ENCODE measurements around the gene F13A1.

Gene F13A1

DNA sequence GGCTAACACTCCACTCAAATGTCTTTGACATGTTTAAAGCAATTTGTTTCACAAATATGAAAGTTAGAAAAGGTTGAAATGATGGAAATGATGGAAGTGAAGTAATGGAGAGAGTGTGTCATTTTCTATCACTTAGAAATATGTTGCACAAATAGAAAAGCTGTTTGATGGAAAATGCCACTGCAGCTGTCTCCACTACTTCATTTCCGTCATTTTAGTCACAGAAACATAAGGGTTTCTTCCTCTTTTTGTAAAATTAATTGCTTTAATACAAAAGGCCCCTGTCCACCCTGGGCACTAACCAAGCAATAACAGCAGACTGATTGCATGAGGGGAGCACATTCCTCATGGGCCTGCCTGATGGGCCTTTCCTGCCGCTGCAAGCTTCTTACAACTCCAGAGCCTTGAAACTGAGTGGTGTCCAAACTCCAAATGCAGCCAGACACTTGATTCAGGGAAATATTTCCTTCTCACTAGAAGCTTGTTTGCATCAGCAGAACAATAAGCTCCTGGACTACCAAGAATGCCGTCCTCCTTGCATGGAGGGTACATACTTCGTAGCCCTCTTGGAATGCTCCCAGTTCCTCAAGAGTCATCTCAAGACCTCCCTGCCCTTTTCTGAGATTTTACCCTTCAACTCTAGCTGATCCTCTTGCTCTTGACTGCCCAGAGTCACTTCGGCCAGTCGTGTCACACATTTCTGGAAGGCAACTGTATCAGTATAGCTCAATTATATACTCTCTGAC, 36.1 kb downstream of the F13A1 start:
- TF ChIP-seq CTCF (IDR thresholded peaks at IDR 0.05; ENCODE audit: extremely low read depth, insufficient read depth, missing control alignments) = no peak
- in situ Hi-C loops (cut with MboI; ENCODE audit: low pct_unique_long_range_greater_than_20kb, low sequenced_read_pairs, unreplicated experiment) = no loop called here
- DNase-seq (ENCODE audit: low spot score) = no peak

- no peak for TF ChIP-seq CTCF (IDR thresholded peaks at IDR 0.05; ENCODE audit: extremely low read depth, insufficient read depth, missing control alignments)
- no peak for DNase-seq (ENCODE audit: low spot score)
- in situ Hi-C loops (cut with MboI; ENCODE audit: low pct_unique_long_range_greater_than_20kb, low sequenced_read_pairs, unreplicated experiment) = no loop called here
These were observed 36.7 kb downstream of the F13A1 start for GRCh38 chr6:6283746-6284145.

- no peak for TF ChIP-seq CTCF (IDR thresholded peaks at IDR 0.05; ENCODE audit: extremely low read depth, insufficient read depth, missing control alignments)
- no peak for DNase-seq (ENCODE audit: low spot score)
- in situ Hi-C loops (cut with MboI; ENCODE audit: low pct_unique_long_range_greater_than_20kb, low sequenced_read_pairs, unreplicated experiment) = no loop called here
These were observed 37.7 kb downstream of the F13A1 start for GRCh38 chr6:6282716-6283115.

DNA sequence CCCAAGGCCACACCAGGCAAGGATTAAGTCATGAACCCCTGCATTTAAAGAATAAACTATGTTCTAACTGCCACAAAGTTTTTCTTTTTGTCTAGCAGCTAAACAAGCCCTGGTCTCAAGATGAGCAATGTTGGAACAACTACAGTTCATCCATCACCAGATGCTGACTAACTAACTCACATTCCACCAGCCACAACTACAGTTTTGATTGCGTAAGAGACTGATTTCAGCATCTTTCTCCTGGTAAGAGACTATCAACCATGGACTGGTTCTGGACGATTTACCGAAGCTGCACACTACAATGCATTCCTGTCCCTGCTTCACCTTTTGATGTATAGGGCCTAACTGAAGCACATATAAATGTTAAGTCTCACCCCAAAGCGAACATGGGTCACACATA, 43.0 kb downstream of the F13A1 start:
- in situ Hi-C loops (cut with MboI; ENCODE audit: low pct_unique_long_range_greater_than_20kb, low sequenced_read_pairs, unreplicated experiment) = no loop called here
- no peak for TF ChIP-seq CTCF (IDR thresholded peaks at IDR 0.05; ENCODE audit: extremely low read depth, insufficient read depth, missing control alignments)
- DNase-seq (ENCODE audit: low spot score) = no peak

DNA sequence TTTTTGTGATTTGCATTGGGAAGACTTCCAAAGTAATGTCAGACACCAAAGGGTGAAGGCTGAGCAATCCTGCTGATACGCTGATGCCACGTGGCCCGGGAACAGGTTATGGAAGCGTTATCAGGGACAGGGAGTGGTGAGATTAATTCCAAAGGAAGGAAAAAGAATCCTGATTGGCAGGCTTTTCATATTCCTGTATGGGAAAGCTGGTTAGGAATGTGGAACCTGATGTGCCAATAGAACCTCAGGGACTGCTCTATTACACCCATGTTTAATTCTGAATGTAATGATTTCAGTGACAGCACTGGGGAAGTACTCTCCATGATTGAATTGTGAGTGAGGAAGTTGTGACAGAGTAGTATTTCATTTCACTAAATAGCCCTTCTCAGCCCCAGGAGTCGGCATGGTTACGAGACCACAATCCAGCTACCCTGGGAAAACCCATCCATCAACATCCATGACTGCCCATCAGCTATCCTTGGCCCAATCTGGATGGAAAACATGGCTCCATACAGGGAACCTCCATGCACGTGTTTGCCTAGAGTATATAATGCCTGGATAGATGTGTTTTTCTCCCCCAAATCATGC, 49.4 kb downstream of the F13A1 start:
- TF ChIP-seq CTCF (IDR thresholded peaks at IDR 0.05; ENCODE audit: extremely low read depth, insufficient read depth, missing control alignments) = no peak

DNA sequence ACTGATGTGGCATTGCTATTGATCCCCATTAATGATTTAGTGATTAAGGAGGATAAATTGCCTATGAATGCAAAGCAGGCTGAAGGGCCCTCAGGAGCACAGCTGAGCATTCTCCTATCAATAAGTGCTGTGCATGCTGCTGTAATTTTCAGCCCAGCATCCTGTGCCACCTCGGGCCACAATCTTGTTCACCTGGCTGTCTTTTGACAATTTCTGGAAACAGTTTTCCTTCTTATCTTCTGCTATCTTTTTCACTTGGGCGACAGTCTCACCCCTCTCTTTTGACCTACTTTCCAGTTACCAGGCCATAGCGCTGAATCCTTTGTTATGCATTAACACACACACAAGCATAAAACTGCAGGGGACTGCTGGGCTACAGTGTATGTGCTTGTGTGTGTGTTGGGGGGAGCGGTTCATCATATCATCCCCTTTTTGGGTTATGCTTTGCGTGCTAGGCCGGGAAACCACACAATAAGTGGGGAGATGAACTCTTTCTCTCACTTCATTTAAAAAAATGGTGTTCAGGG, 60.2 kb downstream of the F13A1 start:
- TF ChIP-seq CTCF (IDR thresholded peaks at IDR 0.05; ENCODE audit: extremely low read depth, insufficient read depth, missing control alignments) = no peak
- DNase-seq (ENCODE audit: low spot score) = no peak
- in situ Hi-C loops (cut with MboI; ENCODE audit: low pct_unique_long_range_greater_than_20kb, low sequenced_read_pairs, unreplicated experiment) = no loop called here

More for the DNA sequence above, 49.4 kb downstream of the F13A1 start:
- no peak for DNase-seq (ENCODE audit: low spot score)
- in situ Hi-C loops (cut with MboI; ENCODE audit: low pct_unique_long_range_greater_than_20kb, low sequenced_read_pairs, unreplicated experiment) = no loop called here

Measured in GM13977 (cell line).